ENCODE data around the gene C1QB.
"Not testable (repeated sequence)": the region's sequence is repeated elsewhere in the genome, so short reads cannot be mapped to it uniquely, and the experiment has no call there.

C1QB gene

DNA sequence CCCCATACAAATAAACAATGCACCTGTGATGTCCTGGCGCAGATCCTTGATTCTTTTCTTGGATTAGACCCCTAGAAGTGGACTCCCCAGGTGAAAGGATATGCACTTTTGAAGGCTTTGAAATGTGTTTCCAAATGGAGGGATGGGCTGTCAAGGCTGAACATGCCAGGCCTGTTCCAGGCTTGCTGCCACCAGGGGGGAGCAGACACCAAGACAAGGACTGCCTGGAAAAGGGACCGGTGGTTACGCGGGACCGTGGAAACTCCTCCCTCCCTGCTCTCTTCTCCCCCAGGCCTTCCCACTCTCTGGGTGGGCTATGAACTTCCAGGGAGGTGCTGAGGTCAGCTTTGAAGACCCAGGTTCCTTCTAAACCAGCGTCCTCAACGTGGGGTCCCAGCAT lies 12.7 kb downstream of the C1QB start:
- Histone ChIP-seq H3K4me3 (ENCODE audit: low read length in 2 of 2) (no peak overlapping the region), H3K9ac (ENCODE audit: low read length in 2 of 2) (no peak overlapping the region), H3K27ac (ENCODE audit: low read length) (no peak overlapping the region), H3K9me3 (ENCODE audit: control insufficient read depth in 2 of 2, low read length in 2 of 2) (no peaks in the 10 kb centered on the region), H3K36me3 (ENCODE audit: control insufficient read depth in 2 of 2, insufficient read depth in 2 of 2, low read length in 2 of 2) (no peaks in the 10 kb centered on the region), H3K4me1 (ENCODE audit: control insufficient read depth, insufficient read depth, low read length) (no peaks in the 10 kb centered on the region), H3K27me3 (ENCODE audit: control insufficient read depth in 1 of 2, insufficient read depth in 2 of 2, low read length in 2 of 2) (peaks cover 9 to 24% of the 10 kb centered on the region in 2 donors)

DNA sequence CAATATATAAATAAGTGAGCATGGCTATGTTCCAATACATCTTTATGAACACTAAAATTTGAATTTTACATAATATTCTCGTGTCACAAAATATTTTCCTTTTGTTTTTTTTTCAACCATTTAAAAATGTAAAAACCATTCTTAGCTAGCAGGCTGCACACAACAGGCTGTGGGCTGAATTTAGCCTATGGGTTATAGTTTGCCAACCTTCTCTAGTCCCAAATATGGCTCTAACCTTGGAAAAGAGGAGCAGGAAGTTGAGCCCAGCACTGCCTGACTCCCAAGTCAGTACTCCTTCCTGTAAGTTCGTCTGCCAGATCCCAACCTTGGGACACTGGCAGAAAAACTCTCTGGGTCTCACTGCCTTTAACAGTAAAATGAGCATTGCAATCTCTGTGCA lies 13.4 kb downstream of the C1QB start:
- Histone ChIP-seq H3K4me1 (ENCODE audit: control insufficient read depth, insufficient read depth, low read length) (no peaks in the 10 kb centered on the region), H3K27me3 (ENCODE audit: control insufficient read depth in 1 of 2, insufficient read depth in 2 of 2, low read length in 2 of 2) (peaks cover 15 to 22% of the 10 kb centered on the region in 2 donors), H3K4me3 (ENCODE audit: low read length in 2 of 2) (no peak overlapping the region), H3K9me3 (ENCODE audit: control insufficient read depth in 2 of 2, low read length in 2 of 2) (no peaks in the 10 kb centered on the region), H3K27ac (ENCODE audit: low read length) (no peak overlapping the region), H3K9ac (ENCODE audit: low read length in 2 of 2) (no peak overlapping the region), H3K36me3 (ENCODE audit: control insufficient read depth in 2 of 2, insufficient read depth in 2 of 2, low read length in 2 of 2) (no peaks in the 10 kb centered on the region)

DNA sequence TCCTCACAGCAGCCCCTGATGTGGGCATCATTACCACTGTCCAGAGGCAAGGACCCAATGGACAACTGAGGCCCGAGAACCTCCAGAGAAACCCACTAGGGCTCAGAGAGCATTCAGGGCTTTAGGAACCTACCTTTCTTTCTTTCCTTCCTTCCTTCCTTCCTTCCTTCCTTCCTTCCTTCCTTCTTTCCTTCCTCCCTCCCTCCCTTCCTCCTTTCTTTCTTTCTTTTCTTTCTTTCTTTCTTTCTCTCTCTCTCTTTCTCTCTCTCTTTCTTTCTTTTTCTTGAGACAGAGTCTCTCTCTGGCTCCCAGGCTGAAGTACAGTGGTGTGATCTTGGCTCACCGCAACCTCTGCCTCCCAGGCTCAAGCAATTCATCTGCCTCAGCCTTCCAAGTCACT lies 15.8 kb downstream of the C1QB start:
- peaks cover 27 to 33% of the 10 kb centered on the region in 2 donors for H3K27me3 ChIP-seq (ENCODE audit: control insufficient read depth in 1 of 2, insufficient read depth in 2 of 2, low read length in 2 of 2)
- not testable (repeated sequence) for H3K4me1 ChIP-seq (ENCODE audit: control insufficient read depth, insufficient read depth, low read length); H3K36me3 ChIP-seq (ENCODE audit: control insufficient read depth in 2 of 2, insufficient read depth in 2 of 2, low read length in 2 of 2); H3K9ac ChIP-seq (ENCODE audit: low read length in 2 of 2); H3K9me3 ChIP-seq (ENCODE audit: control insufficient read depth in 2 of 2, low read length in 2 of 2); H3K27ac ChIP-seq (ENCODE audit: low read length); H3K4me3 ChIP-seq (ENCODE audit: low read length in 2 of 2)

DNA sequence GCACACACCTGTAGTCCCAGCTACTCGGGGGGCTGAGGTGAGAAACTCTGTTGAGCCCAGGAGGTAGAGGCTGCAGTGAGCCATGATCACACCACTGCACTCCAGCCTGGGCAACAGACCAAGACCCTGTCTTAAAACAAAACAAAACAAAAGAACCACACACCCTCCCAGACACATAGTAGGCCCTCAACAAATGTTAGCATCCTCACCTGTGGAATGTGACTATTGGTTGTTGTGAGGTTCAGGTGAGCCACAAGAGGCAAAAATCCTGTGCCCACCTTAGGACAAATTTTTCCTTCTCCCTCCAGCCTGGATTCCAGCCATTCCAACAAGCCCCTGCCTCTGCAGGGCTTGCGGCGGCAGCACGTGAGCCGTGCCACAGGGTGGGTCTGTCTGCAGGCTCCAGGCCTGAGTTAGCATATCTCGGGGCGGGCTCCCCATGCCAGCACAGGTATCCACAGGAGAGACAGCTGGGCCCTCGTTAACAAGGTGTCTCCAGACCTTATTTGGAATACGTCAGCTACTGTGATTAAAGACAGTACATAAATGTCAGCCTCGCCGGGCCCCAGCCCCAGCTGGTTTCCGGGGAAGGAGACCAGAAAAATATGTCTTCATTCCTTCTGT lies 17.4 kb downstream of the C1QB start:
- H3K36me3 ChIP-seq (ENCODE audit: control insufficient read depth in 2 of 2, insufficient read depth in 2 of 2, low read length in 2 of 2) = no peaks in the 10 kb centered on the region
- H3K9me3 ChIP-seq (ENCODE audit: control insufficient read depth in 2 of 2, low read length in 2 of 2) = no peaks in the 10 kb centered on the region
- no peak overlapping the region for H3K4me3 ChIP-seq (ENCODE audit: low read length in 2 of 2)
- no peaks in the 10 kb centered on the region for H3K4me1 ChIP-seq (ENCODE audit: control insufficient read depth, insufficient read depth, low read length)
- no peak overlapping the region for H3K27ac ChIP-seq (ENCODE audit: low read length)
- no peak overlapping the region for H3K9ac ChIP-seq (ENCODE audit: low read length in 2 of 2)
- H3K27me3 ChIP-seq (ENCODE audit: control insufficient read depth in 1 of 2, insufficient read depth in 2 of 2, low read length in 2 of 2) = peaks cover 32 to 39% of the 10 kb centered on the region in 2 donors

DNA sequence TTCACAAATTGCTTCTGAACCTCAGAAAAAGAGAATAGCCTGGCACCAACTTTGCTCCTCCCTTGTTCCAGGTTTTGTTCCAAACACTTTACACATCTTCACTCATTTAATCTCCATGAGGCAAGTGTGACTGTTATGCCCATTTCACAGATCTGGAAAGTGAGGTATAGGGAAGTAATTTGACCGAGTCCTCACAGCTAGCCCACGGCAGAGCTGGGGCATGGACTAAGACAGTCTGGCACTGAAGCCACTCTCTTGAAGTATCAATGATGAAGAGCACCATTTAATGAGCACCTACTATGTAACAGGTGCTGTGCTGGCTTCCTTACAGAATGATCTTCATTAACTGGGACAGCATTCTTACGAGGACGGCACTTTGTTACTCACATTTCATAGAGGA lies 19.0 kb downstream of the C1QB start:
- peaks cover 33 to 42% of the 10 kb centered on the region in 2 donors for H3K27me3 ChIP-seq (ENCODE audit: control insufficient read depth in 1 of 2, insufficient read depth in 2 of 2, low read length in 2 of 2)
- H3K9ac ChIP-seq (ENCODE audit: low read length in 2 of 2) = no peak overlapping the region
- H3K4me1 ChIP-seq (ENCODE audit: control insufficient read depth, insufficient read depth, low read length) = no peaks in the 10 kb centered on the region
- no peaks in the 10 kb centered on the region for H3K36me3 ChIP-seq (ENCODE audit: control insufficient read depth in 2 of 2, insufficient read depth in 2 of 2, low read length in 2 of 2)
- H3K4me3 ChIP-seq (ENCODE audit: low read length in 2 of 2) = no peak overlapping the region
- H3K9me3 ChIP-seq (ENCODE audit: control insufficient read depth in 2 of 2, low read length in 2 of 2) = no peaks in the 10 kb centered on the region
- no peak overlapping the region for H3K27ac ChIP-seq (ENCODE audit: low read length)

DNA sequence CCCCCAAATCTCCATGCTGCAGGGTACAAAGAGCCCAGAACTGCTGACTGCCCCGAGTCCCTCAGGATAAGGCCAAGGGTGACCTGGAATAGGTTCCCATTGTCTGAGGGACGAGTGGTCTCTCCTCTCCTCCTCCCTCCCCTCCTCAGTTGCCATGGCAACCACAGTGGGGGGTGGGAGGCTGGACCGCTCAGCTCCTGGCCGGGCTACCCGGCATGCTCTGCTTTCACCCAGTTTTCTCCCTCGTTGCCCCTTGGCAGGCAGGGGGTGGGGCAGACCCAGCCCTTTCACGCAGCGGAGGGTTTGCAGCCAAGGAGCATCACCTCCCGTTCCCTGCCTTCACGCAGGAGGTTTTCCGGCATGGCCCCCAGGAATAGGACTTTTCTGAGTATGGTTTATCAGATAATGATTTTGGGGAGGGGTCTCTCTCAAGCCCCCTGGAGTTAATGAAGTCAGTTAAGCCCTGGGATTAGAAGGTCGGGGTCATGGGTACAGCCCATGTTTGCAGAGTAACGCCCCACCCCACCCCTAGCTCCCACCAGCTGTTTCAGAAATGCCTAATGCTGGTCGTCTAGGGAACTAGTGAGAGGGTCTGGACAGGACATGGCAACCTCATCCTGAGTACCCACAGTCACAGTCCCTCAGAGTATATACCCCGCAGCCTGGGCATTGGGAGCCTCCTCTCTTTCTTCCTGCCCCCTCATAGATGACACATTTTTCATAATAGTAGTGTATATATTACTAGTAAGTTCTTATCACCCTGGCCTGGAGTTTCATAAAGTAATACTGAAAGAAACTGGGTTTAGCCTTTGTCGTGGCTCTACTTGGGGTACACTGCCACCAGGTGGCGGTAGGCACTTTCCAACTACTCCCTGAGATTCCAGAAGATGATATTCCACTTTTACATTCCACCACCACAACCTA lies 20.7 kb downstream of the C1QB start:
- Histone ChIP-seq H3K27me3 (ENCODE audit: control insufficient read depth in 1 of 2, insufficient read depth in 2 of 2, low read length in 2 of 2) (peaks cover 38 to 47% of the 10 kb centered on the region in 2 donors), H3K9me3 (ENCODE audit: control insufficient read depth in 2 of 2, low read length in 2 of 2) (no peaks in the 10 kb centered on the region), H3K4me3 (ENCODE audit: low read length in 2 of 2) (no peak overlapping the region), H3K27ac (ENCODE audit: low read length) (no peak overlapping the region), H3K9ac (ENCODE audit: low read length in 2 of 2) (no peak overlapping the region), H3K36me3 (ENCODE audit: control insufficient read depth in 2 of 2, insufficient read depth in 2 of 2, low read length in 2 of 2) (no peaks in the 10 kb centered on the region), H3K4me1 (ENCODE audit: control insufficient read depth, insufficient read depth, low read length) (no peaks in the 10 kb centered on the region)

DNA sequence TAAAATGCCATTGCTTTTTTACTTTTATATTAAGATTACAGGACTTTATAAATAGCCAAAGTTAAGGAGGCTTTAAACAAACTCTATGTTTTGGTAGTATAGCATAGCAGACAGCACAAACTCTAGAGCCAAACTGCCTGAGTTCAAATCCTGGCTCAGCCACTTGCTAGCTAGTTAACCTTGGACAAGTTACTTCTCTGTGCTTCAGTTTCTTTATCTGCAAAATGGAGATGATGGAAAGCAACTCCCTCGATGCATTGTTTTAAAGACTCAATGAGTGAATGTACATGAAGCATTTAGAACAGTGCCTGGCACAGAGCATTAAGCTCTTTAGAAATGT lies 21.3 kb downstream of the C1QB start:
- H3K9ac ChIP-seq (ENCODE audit: low read length in 2 of 2) = no peak overlapping the region
- no peaks in the 10 kb centered on the region for H3K9me3 ChIP-seq (ENCODE audit: control insufficient read depth in 2 of 2, low read length in 2 of 2)
- H3K4me3 ChIP-seq (ENCODE audit: low read length in 2 of 2) = no peak overlapping the region
- no peak overlapping the region for H3K27ac ChIP-seq (ENCODE audit: low read length)
- H3K27me3 ChIP-seq (ENCODE audit: control insufficient read depth in 1 of 2, insufficient read depth in 2 of 2, low read length in 2 of 2) = peaks cover 38 to 47% of the 10 kb centered on the region in 2 donors
- no peaks in the 10 kb centered on the region for H3K36me3 ChIP-seq (ENCODE audit: control insufficient read depth in 2 of 2, insufficient read depth in 2 of 2, low read length in 2 of 2)
- H3K4me1 ChIP-seq (ENCODE audit: control insufficient read depth, insufficient read depth, low read length) = no peaks in the 10 kb centered on the region

DNA sequence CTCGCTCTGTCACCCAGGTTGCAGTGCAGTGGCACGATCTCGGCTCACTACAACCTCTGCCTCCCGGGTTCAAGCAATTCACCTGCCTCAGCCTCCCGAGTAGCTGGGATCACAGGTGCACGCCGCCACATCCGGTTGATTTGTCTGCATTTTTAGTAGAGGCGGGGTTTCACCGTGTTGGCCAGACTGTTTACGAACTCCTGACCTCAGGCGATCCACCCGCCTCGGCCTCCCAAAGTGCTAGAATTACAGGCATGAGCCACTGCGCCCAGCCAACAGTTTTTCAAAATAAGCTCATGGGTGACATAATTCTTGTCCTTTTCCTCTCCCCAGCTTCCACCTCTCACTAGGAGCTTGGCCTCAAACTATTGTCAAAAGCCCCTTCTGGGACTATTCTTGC lies 23.1 kb downstream of the C1QB start:
- not testable (repeated sequence) for H3K27ac ChIP-seq (ENCODE audit: low read length); H3K9ac ChIP-seq (ENCODE audit: low read length in 2 of 2)

DNA sequence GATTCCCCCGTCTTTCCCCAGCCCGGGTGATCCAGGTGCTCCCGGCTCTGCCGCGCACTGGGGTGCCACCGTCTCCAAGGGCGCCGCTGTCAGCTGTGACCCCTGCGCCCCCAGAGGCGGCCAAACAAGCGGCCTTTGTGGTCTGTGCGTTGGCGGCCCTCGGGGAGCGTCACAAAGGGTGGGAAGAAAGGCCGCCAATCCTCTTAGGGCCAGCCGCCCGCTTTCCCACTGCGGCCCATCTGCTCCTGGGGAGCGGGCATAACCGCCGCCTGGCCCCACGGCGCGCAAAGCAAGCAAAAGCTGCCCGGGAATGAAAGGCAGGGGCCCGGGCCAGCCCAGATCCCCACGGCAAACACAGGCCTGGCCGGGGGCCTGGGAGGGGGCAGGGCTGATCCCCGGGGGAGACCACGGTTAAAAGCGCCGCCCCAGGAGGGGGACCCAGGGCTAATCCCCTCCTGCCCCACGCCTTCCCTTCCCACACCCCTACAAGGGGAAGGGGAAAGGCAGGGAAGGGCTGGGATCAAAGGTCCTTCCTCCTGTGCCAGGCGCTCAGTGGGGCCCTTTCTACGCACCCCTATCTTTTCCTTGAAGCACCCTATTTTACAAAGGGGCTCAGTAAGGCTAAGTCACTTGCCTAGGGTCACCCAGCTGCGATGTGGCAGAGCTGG lies 24.0 kb downstream of the C1QB start:
- Histone ChIP-seq H3K27ac (ENCODE audit: low read length) (no peak overlapping the region), H3K9ac (ENCODE audit: low read length in 2 of 2) (no peak overlapping the region), H3K4me3 (ENCODE audit: low read length in 2 of 2) (no peak overlapping the region), H3K9me3 (ENCODE audit: control insufficient read depth in 2 of 2, low read length in 2 of 2) (no peaks in the 10 kb centered on the region), H3K4me1 (ENCODE audit: control insufficient read depth, insufficient read depth, low read length) (no peaks in the 10 kb centered on the region), H3K27me3 (ENCODE audit: control insufficient read depth in 1 of 2, insufficient read depth in 2 of 2, low read length in 2 of 2) (peaks cover 24 to 26% of the 10 kb centered on the region in 2 donors), H3K36me3 (ENCODE audit: control insufficient read depth in 2 of 2, insufficient read depth in 2 of 2, low read length in 2 of 2) (no peaks in the 10 kb centered on the region)

More for the DNA sequence above, 23.1 kb downstream of the C1QB start:
- H3K4me1 ChIP-seq (ENCODE audit: control insufficient read depth, insufficient read depth, low read length); H3K36me3 ChIP-seq (ENCODE audit: control insufficient read depth in 2 of 2, insufficient read depth in 2 of 2, low read length in 2 of 2); H3K4me3 ChIP-seq (ENCODE audit: low read length in 2 of 2); H3K9me3 ChIP-seq (ENCODE audit: control insufficient read depth in 2 of 2, low read length in 2 of 2): not testable (repeated sequence)
- H3K27me3 ChIP-seq (ENCODE audit: control insufficient read depth in 1 of 2, insufficient read depth in 2 of 2, low read length in 2 of 2) = peaks cover 30 to 35% of the 10 kb centered on the region in 2 donors

DNA sequence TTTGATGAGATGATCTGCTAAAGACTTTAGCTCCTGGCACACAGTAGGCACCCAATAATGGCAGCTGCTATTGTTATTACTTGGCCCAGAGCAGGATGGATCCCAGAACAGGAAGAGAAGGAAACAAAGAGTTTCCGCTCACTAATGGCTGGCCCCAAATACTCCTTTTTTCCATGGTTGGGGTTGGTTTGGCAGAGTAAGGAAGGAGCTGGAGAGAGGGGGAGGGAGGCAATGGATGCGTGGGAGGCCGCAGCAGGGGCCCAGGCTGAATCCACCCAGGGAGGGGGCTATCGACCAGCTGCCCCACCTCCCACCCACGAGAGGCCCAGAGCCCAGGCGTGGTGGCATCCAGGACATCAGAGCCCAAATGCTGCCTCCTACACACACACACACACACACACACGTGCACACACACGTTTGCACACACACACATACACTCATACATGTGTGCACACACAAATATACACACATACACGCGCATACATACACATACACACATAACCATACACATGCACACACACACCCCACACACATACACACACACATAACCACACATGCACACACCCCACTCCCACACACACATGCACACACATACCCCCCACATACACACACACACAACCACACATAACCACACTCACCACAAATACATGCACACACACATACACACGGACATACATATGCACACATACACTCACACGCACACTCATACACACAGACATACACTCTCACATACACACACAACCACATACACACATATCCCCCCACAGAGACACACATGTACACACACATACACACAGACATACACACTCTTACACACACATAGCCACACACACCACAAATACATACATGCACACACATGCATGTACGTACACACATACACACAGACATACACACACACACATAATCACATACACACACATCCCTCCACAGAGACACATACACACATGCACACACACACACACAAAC lies 25.2 kb downstream of the C1QB start:
- Histone ChIP-seq H3K9ac (ENCODE audit: low read length in 2 of 2) (no peak overlapping the region), H3K36me3 (ENCODE audit: control insufficient read depth in 2 of 2, insufficient read depth in 2 of 2, low read length in 2 of 2) (no peaks in the 10 kb centered on the region), H3K27ac (ENCODE audit: low read length) (no peak overlapping the region), H3K9me3 (ENCODE audit: control insufficient read depth in 2 of 2, low read length in 2 of 2) (no peaks in the 10 kb centered on the region), H3K4me1 (ENCODE audit: control insufficient read depth, insufficient read depth, low read length) (no peaks in the 10 kb centered on the region), H3K4me3 (ENCODE audit: low read length in 2 of 2) (no peak overlapping the region), H3K27me3 (ENCODE audit: control insufficient read depth in 1 of 2, insufficient read depth in 2 of 2, low read length in 2 of 2) (peaks cover 20 to 21% of the 10 kb centered on the region in 2 donors)
